Ishikawa (cell line): ENCODE results near the gene TSC22D1.

ENCODE experiments used
- CEBPB ChIP-seq: IDR thresholded peaks from 2 replicates; pipeline ENCODE4 v1.6.1; 2012
- CREB1 ChIP-seq: IDR thresholded peaks from 2 replicates; pipeline ENCODE4 v1.6.1; 2012; ENCODE audit warnings: low read depth
- EGR1 ChIP-seq: IDR thresholded peaks from 2 replicates; pipeline ENCODE4 v1.6.1; 2012
- EP300 ChIP-seq: IDR thresholded peaks from 2 replicates; pipeline ENCODE4 v1.6.1; 2012; ENCODE audit warnings: borderline replicate concordance
- FOXM1 ChIP-seq: IDR thresholded peaks from 2 replicates; pipeline ENCODE4 v1.6.1; 2012; ENCODE audit warnings: low read depth, borderline replicate concordance
- MAX ChIP-seq: IDR thresholded peaks from 2 replicates; pipeline ENCODE4 v1.6.1; 2012
- NFIC ChIP-seq: IDR thresholded peaks from 2 replicates; pipeline ENCODE4 v1.6.1; 2012
- RAD21 ChIP-seq: IDR thresholded peaks from 2 replicates; pipeline ENCODE4 v1.6.1; 2012; ENCODE audit warnings: low read depth
- REST ChIP-seq: IDR thresholded peaks from 2 replicates; pipeline ENCODE4 v1.6.1; 2012; ENCODE audit warnings: low read depth, mild to moderate bottlenecking
- TAF1 ChIP-seq: IDR thresholded peaks from 2 replicates; pipeline ENCODE4 v1.6.1; 2012; ENCODE audit warnings: low read depth, mild to moderate bottlenecking
- TCF12 ChIP-seq: IDR thresholded peaks from 2 replicates; pipeline ENCODE4 v1.6.1; 2012; ENCODE audit warnings: low read depth
- TEAD4 ChIP-seq: IDR thresholded peaks from 2 replicates; pipeline ENCODE4 v1.6.1; 2012
- USF1 ChIP-seq: IDR thresholded peaks from 2 replicates; pipeline ENCODE4 v1.6.1; 2012
- YY1 ChIP-seq: IDR thresholded peaks from 2 replicates; pipeline ENCODE4 v1.6.1; 2012; ENCODE audit warnings: low read depth
- ZBTB7A ChIP-seq: IDR thresholded peaks from 2 replicates; pipeline ENCODE4 v1.6.1; 2012; ENCODE audit warnings: low read depth

The TSC22D1 gene

GRCh38 chr13:44573790-44574465 lies 2.2 kb downstream of the TSC22D1 start:
- no peak for TF ChIP-seq REST
- TF ChIP-seq USF1 = no peak
- no peak for TF ChIP-seq RAD21
- no peak for TF ChIP-seq NFIC
- no peak for TF ChIP-seq TAF1
- no peak for TF ChIP-seq YY1
- no peak for TF ChIP-seq EGR1
- TF ChIP-seq CREB1 = no peak
- TF ChIP-seq CEBPB = no peak
- no peak for TF ChIP-seq TCF12
- no peak for TF ChIP-seq TEAD4
- no peak for TF ChIP-seq ZBTB7A
- no peak for TF ChIP-seq MAX
- TF ChIP-seq EP300 = no peak
- TF ChIP-seq FOXM1 = no peak

DNA sequence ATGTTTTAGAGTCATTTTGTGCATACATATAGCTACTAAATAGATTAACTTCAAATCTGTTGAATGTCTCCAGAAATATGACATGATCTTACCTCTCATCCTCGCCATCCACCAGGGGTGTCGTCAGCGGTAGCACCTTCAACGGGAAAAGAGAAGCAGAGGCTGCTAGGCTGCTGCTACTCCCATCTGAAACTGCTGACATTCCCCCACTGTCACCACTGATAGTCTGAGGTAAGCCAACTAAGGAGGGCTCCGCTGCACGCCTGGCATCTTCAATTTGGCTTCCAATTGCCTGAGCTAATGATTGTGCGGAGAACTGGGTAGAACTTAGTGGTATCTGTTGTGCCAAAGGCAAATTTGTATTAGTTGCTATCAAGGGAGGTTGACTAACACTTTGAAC lies 3.1 kb downstream of the TSC22D1 start:
- no peak for TF ChIP-seq USF1
- no peak for TF ChIP-seq ZBTB7A
- no peak for TF ChIP-seq MAX
- TF ChIP-seq REST = no peak
- TF ChIP-seq CREB1 = no peak
- no peak for TF ChIP-seq RAD21
- TF ChIP-seq TCF12 = no peak
- TF ChIP-seq CEBPB = no peak
- no peak for TF ChIP-seq FOXM1
- TF ChIP-seq EP300 = no peak
- no peak for TF ChIP-seq YY1
- no peak for TF ChIP-seq TAF1
- TF ChIP-seq NFIC = no peak
- TF ChIP-seq TEAD4 = no peak
- TF ChIP-seq EGR1 = no peak

DNA sequence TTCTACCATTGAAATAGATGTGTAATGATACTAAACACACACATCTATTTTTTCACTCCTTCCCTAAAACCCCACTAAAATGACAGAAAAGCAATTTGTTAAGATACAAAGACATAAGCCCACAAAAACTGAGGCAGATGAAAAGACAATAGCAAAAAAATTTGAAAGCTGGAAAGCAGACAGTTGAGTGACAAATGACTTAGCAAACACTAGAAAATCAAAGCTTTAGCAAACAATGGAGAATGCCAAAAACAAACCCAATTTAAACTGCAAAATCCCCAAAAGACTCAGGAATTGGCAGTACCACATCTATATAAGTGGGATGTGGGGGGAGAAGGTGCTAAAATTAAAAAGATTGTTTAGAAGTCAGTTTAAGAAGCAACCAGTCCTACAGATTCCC lies 9.5 kb downstream of the TSC22D1 start:
- TF ChIP-seq REST (no peak), NFIC (no peak), CREB1 (no peak), USF1 (no peak), RAD21 (no peak), EGR1 (no peak)

DNA sequence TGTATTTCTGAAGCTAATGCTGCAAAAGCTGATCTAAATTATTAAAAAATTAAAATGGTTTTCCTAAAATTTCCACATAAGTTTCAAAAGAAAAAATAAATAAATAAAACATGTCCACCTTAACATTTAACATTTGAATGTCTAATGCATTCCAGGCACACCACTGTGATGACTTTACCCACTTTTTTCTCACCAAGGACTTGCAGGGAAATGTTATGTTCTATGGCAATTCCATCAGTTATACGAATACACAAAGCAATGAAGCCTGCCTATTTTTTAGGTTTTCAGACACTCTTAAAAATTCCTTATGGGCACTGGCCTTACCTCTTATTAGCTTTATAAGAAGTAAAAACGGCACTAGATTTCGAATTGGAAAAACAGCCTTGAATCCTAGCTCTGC lies 10.2 kb downstream of the TSC22D1 start:
- TF ChIP-seq CEBPB = no peak
- TF ChIP-seq USF1 = no peak
- no peak for TF ChIP-seq TCF12
- TF ChIP-seq FOXM1 = no peak
- TF ChIP-seq TAF1 = no peak
- no peak for TF ChIP-seq TEAD4
- TF ChIP-seq EGR1 = no peak
